Measurements from ENCODE around the gene ACE2. TPM values are rescaled to one million over a fixed set of nuclear protein-coding genes. Genes with fewer than 3 reads are reported as not detected.

ACE2 gene
- total RNA-seq, 1 experiment from 2014 or later = not detected

Other genes starting within 250 kb of the ACE2 start
- 1.1 TPM in 1 of 2 replicates, not detected in the other for gene VEGFD, start 216.5 kb downstream of the ACE2 start, total RNA-seq (2014; rRNA removed; shearing (Covaris generic))
- gene PIR, start 107.6 kb downstream of the ACE2 start, total RNA-seq (2014; rRNA removed; shearing (Covaris generic)) = 42.0 and 44.9 TPM in 2 replicates
- 0.06 TPM in 1 of 2 replicates, not detected in the other for gene BMX, start 100.2 kb downstream of the ACE2 start, total RNA-seq (2014; rRNA removed; shearing (Covaris generic))
- gene CLTRN, start 63.8 kb upstream of the ACE2 start, total RNA-seq (2014; rRNA removed; shearing (Covaris generic)) = 0.57 TPM in 1 of 2 replicates, not detected in the other
- gene CA5B, start 137.3 kb upstream of the ACE2 start, total RNA-seq (2014; rRNA removed; shearing (Covaris generic)) = 0.48 and 1.0 TPM in 2 replicates
- gene ZRSR2, start 189.5 kb upstream of the ACE2 start, total RNA-seq (2014; rRNA removed; shearing (Covaris generic)) = 3.1 and 6.0 TPM in 2 replicates